IPS DF 6.9 (cell line): ENCODE results near the gene FERMT1.
"Not testable (repeated sequence)": the region's sequence is repeated elsewhere in the genome, so short reads cannot be mapped to it uniquely, and the experiment has no call there.

Experiments used
- DNase-seq: peaks from one replicate; pipeline ENCODE4 v3.0.0-alpha.2; 2013; ENCODE audit warnings: low read depth, low spot score
- H3K27ac ChIP-seq: one replicate; pipeline ENCODE4 v1.5.1; 2013; ENCODE audit warnings: low read length, control low read depth
- H3K27me3 ChIP-seq: 2 replicates; pipeline ENCODE4 v1.6.1; 2013; ENCODE audit warnings: mild to moderate bottlenecking, low read length; ENCODE audit not compliant: control insufficient read depth, insufficient read depth
- H3K36me3 ChIP-seq: 2 replicates; pipeline ENCODE4 v1.6.1; 2013; ENCODE audit warnings: low read length; ENCODE audit not compliant: control insufficient read depth, insufficient read depth
- H3K4me1 ChIP-seq: 2 replicates; pipeline ENCODE4 v1.6.1; 2013; ENCODE audit warnings: low read length; ENCODE audit not compliant: control insufficient read depth, insufficient read depth
- H3K4me3 ChIP-seq: 2 replicates; pipeline ENCODE4 v1.5.1; 2013; ENCODE audit warnings: mild to moderate bottlenecking, low read length
- H3K9me3 ChIP-seq: 2 replicates; pipeline ENCODE4 v1.6.1; 2013; ENCODE audit warnings: low read length, inconsistent platforms; ENCODE audit not compliant: control insufficient read depth, insufficient read depth
- WGBS: extraction: QIAGEN DNeasy Blood & Tissue Kit; methylation state at CpG from one replicate; pipeline ENCODE4 v1.1.7; 2013; ENCODE audit warnings: mixed read lengths, missing lambda C conversion rate; ENCODE audit not compliant: insufficient read length, insufficient coverage; 5-methylcytosine and 5-hydroxymethylcytosine counted together

Gene FERMT1

GRCh38 chr20:6057139-6057538 lies 65.7 kb downstream of the FERMT1 start:
- Histone ChIP-seq H3K9me3 (no peaks in the 10 kb centered on the region; the same call in 1 of the 2 replicates), H3K4me3 (no peak overlapping the region), H3K4me1 (peaks cover 6% of the 10 kb centered on the region; the same call in 1 of the 2 replicates), H3K27me3 (peaks cover 15% of the 10 kb centered on the region), H3K36me3 (no peaks in the 10 kb centered on the region), H3K27ac (no peak overlapping the region)
- DNase-seq, result no peak
- no CpG with 5 or more reads among the region's 2 CpGs for WGBS

GRCh38 chr20:6055981-6056569 lies 66.8 kb downstream of the FERMT1 start:
- WGBS, result no CpG with 5 or more reads among the region's 9 CpGs
- Histone ChIP-seq H3K9me3 (no peaks in the 10 kb centered on the region), H3K27ac (no peak overlapping the region), H3K4me1 (peaks cover 6% of the 10 kb centered on the region; the same call in 1 of the 2 replicates), H3K36me3 (no peaks in the 10 kb centered on the region), H3K4me3 (no peak overlapping the region), H3K27me3 (peaks cover 25% of the 10 kb centered on the region)
- no peak for DNase-seq

DNA sequence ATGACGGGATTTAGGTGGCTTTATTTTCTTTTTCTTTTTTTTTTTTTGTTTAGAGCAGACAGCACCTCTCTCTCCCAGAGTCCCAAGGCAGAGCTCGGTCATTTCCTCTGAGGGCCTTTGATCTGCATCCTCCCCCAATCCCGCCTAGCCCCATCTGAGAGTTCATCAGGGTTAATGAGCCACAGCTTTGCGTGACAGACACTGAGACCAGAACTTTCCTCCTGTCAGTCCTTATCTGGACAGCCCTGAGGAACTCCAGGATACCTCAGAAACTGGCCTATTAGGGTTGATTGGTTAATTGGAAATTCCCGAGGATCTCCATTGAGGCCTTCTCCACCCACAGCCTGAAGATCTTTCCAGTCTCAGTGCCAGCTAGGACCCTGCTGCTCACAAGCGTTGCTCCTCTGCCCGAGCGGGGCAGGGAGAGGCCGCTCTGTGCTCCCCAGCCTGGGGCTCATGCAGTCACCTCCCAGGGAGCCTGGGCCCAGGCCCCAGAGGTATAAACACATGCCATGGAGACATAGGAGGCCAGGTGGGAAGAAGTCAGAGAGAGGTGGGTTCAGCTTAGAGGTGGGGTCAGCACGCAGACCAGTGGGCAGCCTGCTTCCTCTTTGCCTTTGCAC lies 67.6 kb downstream of the FERMT1 start:
- no peak for DNase-seq
- no CpG with 5 or more reads among the region's 10 CpGs for WGBS
- Histone ChIP-seq H3K27me3 (peaks cover 31% of the 10 kb centered on the region), H3K27ac (no peak overlapping the region), H3K4me3 (no peak overlapping the region), H3K36me3 (no peaks in the 10 kb centered on the region), H3K4me1 (peaks cover 6% of the 10 kb centered on the region; the same call in 1 of the 2 replicates), H3K9me3 (no peaks in the 10 kb centered on the region)

DNA sequence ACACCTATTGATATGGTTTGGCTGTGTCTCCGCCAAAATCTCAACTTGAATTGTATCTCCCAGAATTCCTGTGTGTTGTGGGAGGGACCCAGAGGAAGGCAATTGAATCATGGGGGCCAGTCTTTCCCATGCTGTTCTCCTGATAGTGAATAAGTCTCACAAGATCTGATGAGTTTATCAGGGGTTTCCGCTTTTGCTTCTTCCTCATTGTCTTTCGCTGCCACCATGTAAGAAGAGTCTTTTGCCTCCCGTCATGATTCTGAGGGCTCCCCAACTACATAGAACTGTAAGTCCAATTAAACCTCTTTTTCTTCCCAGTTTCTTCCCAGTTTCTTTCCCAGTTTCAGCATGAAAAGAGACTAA lies 68.2 kb downstream of the FERMT1 start:
- peaks cover 31% of the 10 kb centered on the region for H3K27me3 ChIP-seq
- H3K27ac ChIP-seq, H3K4me3 ChIP-seq, H3K9me3 ChIP-seq, H3K4me1 ChIP-seq, DNase-seq, H3K36me3 ChIP-seq: not testable (repeated sequence)
- no CpG with 5 or more reads among the region's 4 CpGs for WGBS

DNA sequence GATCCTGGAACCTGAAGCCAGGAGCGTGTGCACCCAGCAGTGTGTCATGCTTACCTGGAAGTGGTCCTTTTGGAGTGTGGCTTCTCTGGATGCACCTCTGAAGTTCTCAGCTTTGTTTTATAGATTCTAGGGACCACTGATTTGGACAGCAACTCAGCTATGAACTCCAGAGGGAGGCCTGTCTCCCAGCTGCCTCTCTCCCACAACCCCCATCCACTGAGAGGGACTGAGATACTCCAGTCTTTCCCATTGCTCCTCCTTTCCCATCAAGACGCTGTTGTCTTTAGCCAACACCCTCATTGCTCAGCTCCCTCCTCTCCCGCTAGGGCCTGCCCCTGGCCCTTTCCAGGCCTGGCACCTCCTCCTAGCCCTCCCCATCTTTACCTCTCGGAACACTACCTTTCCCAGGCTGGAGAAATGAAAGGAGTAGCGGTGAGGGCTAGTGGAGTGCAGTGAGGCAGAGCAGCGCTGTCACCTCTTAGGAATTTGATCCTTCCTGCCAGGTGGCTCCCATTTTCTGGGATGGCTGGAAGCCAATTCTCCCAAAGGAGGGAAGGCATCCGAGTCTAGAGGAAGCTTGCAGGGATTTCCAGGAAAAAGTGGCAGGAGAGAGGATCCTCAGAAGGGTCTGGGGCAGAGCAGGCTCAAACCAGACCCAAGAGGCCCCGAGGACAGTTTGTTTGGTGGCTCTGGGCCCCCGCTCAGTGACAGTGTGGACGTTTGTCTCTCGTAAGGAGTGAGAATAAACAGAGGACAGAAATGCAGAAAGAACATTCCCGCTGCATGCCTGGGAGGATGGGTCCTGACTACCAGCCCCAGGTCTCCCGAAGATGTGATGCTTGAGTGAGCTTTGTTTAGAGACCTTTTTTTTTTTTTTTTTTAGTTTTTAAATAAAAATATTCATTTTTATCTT lies 68.8 kb downstream of the FERMT1 start, which contains the start of gene LRRN4:
Gene LRRN4 (minus strand): TSS at position 285 of the 913 bp plus-strand sequence. CDS start 1,261 bp downstream, outside the sequence.
- peaks cover 31% of the 10 kb centered on the region for H3K27me3 ChIP-seq
- H3K36me3 ChIP-seq, result no peaks in the 10 kb centered on the region
- no peak for DNase-seq
- H3K9me3 ChIP-seq, result no peaks in the 10 kb centered on the region
- no peak within 1 kb of the TSS for H3K27ac ChIP-seq
- no peak within 1 kb of the TSS for H3K4me3 ChIP-seq
- WGBS, result no CpG with 5 or more reads among the region's 13 CpGs
- peaks cover 6% of the 10 kb centered on the region; the same call in 1 of the 2 replicates for H3K4me1 ChIP-seq

- Histone ChIP-seq H3K27me3 (peaks cover 31% of the 10 kb centered on the region), H3K4me3 (no peak overlapping the region), H3K4me1 (peaks cover 6% of the 10 kb centered on the region; the same call in 1 of the 2 replicates), H3K27ac (no peak overlapping the region), H3K9me3 (no peaks in the 10 kb centered on the region), H3K36me3 (no peaks in the 10 kb centered on the region)
- DNase-seq, result no peak
- no CpG with 5 or more reads among the region's 8 CpGs for WGBS
Observed at GRCh38 chr20:6053064-6053775, 69.6 kb downstream of the FERMT1 start.

DNA sequence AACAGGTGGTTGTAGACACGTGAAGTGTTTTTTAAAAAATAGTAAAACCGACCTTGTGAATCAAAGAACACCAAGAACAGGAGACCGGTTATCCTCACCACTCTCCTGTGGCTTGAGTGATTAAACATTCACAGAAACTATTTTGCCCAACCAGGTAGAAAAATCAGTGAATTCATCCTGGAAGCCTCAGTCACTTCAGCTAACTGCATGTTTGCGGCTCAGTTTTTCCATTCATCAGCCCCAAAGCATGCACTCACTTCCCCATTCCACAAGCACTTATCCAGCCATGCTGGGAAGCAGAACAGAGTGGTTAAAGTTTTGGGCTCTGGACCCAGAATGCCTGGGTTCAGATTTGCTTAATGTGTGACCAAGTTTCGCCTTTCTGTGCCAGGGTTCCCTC lies 71.3 kb downstream of the FERMT1 start:
- Histone ChIP-seq H3K4me1 (peaks cover 6% of the 10 kb centered on the region; the same call in 1 of the 2 replicates), H3K4me3 (peak overlapping the region; percentile 55; the same call in 1 of the 2 replicates), H3K27ac (no peak overlapping the region), H3K27me3 (peaks cover 31% of the 10 kb centered on the region), H3K36me3 (no peaks in the 10 kb centered on the region), H3K9me3 (no peaks in the 10 kb centered on the region)
- no peak for DNase-seq
- no CpG with 5 or more reads among the region's 5 CpGs for WGBS

- no peak overlapping the region for H3K4me3 ChIP-seq
- no peaks in the 10 kb centered on the region for H3K36me3 ChIP-seq
- no CpG with 5 or more reads among the region's 3 CpGs for WGBS
- no peaks in the 10 kb centered on the region for H3K9me3 ChIP-seq
- H3K27ac ChIP-seq, result no peak overlapping the region
- 0 out of 2 replicates have a peak, but pooled peaks cover 3% of the 10 kb centered on the region for H3K4me1 ChIP-seq
- no peak for DNase-seq
- H3K27me3 ChIP-seq, result peaks cover 28% of the 10 kb centered on the region
Observed at GRCh38 chr20:6048391-6048790, 74.4 kb downstream of the FERMT1 start.

DNA sequence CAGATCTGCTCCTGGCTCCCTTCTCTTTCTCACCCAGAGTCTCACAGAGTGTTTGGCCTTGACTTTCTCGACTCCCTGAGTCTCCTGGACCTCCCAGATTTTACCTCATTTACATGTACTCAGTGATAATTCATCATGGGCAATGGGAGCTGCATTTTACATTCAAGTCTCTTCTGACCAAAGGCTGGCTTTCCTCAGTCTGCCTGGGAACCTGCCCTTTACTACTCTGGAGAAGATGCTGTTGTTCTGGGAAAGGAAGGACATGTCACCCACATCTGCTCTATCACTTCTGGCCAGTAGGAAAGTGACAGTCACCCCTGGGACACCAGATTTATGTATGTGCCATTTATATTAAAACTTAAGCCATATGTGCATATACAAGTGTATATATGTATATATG lies 76.4 kb downstream of the FERMT1 start:
- Histone ChIP-seq H3K4me1 (no peaks in the 10 kb centered on the region), H3K4me3 (no peak overlapping the region), H3K27ac (no peak overlapping the region), H3K36me3 (no peaks in the 10 kb centered on the region), H3K9me3 (no peaks in the 10 kb centered on the region), H3K27me3 (peaks cover 9% of the 10 kb centered on the region)
- DNase-seq, result no peak
- no CpG with 5 or more reads among the region's 1 CpG for WGBS

GRCh38 chr20:6045566-6045965 lies 77.3 kb downstream of the FERMT1 start:
- no peak overlapping the region for H3K4me3 ChIP-seq
- peaks cover under 1% of the 10 kb centered on the region; the same call in 1 of the 2 replicates for H3K27me3 ChIP-seq
- no peaks in the 10 kb centered on the region for H3K9me3 ChIP-seq
- no peak for DNase-seq
- H3K36me3 ChIP-seq, result peaks cover 8% of the 10 kb centered on the region
- H3K27ac ChIP-seq, result no peak overlapping the region
- no peaks in the 10 kb centered on the region for H3K4me1 ChIP-seq
